HG02623 (cell line): ENCODE results near the gene C13orf42.

ENCODE experiments used
- ATAC-seq: cut with Tn5 transposase; IDR thresholded peaks from one replicate; pipeline ENCODE4 v1.9.1; 2021; ENCODE audit warnings: moderate library complexity; ENCODE audit not compliant: unreplicated experiment

Gene C13orf42

DNA sequence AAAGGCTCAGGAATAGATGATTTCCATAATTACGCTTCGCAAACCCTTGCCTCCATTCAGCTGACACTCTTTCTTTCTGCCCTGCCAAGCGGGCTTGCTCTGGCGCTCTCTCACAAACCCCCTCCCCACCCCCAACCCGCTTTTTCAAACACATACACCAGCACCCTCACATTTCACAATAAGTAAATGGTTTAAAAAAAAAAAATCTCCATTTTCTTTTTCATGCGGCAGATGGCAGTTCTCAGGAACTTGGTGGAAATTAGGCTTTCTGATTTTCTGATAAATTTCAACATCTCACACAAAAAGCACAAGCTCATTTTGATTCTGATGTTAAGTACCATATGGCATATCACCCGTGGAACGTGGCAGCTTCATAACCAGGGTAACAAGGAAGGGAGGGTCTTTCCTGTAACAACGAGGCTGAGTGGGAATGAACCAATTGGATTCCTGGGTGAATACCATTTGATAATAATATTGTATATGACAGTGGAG is 43.8 kb downstream of the C13orf42 start:
- ATAC-seq = no peak

DNA sequence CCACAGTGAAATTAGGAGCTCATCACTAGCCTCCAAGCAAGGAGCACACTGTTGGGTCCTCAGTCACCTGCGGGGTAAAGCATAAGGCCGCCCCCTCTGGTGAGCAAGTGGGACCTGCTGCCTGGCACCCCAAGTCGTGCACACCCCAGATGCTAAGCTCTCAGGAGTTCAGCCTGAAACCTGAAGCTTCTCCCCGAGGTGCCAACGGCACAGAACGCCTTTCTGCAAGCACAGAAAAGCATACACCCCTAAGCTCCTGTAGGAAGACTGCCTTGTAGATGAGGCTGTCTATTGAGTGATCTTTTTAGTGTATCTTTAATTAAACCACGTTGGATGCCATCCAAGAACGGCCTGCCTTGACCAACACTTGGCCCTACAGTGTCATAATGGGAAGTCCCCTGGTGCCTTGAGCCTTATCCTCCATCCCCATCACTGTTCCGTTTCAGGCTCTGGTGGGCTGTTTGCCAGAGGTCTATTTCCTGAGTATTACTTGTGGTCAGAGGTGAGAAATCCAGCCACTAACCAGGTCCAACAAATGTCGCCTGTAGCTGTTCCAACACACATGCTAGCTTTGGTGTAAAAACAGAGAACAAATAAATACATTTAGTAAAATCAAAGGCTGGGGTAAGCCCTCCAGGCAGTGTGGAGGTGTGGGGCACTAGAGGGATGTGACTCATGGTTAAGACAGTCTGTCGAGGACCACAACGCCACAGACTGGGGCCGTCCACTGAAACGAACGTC is 44.8 kb downstream of the C13orf42 start:
- ATAC-seq = no peak

DNA sequence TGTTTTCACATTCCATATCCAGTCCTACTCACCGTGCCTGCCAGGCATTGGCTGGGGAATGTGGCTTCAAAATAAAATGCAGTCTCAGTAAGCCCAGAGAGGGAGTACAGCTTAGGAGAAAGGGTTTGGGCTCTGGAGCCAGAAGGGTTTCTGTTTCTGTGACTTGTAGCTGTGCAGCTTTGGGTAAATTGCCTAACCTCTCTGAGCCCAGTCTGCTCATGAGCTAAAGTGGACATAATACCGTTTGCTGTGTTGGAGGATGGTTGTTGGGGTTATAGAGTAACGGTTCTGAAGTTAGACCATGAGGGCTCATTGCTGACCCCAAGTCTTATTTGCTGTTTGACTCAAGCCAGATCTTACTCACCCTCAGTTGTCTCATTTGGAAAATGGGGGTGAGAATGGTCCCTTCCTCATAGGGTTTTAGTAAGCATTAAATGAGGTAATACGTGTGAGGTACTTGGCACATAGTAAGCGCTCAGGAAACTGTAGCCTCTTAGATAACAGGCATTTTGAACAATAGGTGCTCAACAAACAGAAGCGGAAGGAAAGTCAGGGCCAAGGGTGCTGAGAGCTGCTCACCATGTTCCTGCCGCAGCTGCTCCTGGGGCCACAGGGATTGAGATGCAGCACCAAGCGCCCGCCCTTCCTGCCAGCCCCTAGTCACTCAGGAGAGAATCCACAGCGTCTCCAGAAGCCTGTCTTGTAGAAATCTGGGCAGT is 45.5 kb downstream of the C13orf42 start:
- no peak for ATAC-seq

DNA sequence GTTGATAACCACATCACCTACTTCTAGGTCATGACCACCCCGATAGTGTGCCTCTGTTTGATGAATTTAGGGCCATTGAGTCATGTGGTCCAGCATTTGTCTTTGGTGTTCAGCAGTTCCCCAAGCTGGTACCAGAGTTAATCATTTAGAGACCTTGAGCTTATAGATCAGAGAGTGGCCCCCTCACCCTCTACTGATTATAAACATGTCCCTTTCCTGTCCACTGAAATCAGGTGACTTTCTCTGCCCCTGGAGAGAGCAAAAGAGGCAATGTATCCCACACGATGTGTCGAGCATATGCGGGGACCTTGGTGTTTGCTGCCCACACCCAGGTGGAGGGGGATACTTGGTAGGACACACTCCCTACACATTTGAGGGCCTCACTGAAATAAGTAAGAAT is 46.3 kb downstream of the C13orf42 start:
- ATAC-seq = no peak

DNA sequence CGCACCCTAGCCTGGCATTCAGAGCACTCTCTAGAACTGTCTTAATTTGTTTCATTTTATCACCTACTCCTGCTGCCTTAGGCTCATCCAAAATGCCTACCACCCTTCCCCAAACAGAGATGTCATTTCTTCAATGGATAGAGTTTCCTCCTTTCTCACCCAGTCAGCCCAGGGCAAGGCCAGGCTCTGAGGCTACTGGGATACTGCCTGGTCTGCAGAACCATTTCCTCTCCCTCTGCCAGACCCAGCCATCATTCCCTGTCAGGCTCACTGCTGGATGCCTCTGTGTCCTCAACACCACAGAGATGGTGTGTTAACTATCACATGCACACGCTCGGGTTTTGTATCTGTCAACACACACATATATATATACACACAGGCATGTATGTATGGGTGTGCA is 47.2 kb downstream of the C13orf42 start:
- no peak for ATAC-seq

DNA sequence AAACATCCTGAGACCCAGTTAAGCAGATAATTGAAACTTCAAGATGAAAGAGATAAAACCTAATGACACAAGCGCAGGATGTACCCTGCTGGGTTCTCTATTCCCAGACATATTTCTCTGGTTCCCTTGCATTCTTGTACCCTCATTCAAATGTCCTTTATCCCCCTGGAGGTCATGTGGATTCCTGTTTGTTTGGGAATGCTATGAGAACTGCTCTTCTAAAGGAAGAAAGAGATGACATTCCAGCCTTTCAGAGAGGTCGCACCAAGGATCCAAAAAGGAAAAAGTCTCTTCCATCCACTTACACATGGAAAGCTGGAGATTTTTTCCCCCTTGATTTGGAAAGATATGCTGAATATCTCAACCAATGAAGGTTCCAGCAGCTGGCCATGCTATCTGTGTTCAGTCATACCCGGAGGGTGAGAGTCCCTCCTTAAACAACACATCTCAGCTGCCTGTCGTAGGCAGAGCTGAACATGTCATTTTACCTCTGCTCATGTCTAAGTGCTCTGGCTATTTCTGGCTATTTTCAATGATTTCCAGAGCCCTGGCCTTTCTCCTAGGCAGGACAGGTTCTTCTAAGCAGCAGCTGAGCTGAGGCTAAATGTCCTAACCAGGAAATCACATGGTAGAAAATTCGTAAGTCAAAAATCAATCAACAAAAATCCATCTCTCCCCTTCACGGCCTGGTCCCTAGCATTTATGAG is 52.5 kb downstream of the C13orf42 start:
- no peak for ATAC-seq

DNA sequence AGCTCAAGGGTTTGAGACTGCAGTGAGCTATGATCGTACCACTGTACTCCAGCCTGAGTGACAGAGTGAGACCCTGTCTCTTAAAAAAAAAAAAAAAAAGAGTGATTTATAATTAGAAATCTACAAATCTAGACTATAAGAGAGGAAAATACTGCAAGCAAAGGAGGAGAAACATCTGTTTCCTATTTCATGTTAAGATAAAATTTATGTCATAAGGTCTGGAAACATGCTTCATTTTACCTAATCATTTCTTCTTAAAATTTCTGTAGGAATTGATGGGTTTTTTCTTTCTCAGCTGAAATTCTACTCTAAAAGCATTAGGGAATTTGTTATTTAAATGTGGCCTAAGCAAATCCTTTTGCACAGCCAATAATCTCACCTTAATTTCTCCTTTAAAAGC is 53.2 kb downstream of the C13orf42 start:
- no peak for ATAC-seq

DNA sequence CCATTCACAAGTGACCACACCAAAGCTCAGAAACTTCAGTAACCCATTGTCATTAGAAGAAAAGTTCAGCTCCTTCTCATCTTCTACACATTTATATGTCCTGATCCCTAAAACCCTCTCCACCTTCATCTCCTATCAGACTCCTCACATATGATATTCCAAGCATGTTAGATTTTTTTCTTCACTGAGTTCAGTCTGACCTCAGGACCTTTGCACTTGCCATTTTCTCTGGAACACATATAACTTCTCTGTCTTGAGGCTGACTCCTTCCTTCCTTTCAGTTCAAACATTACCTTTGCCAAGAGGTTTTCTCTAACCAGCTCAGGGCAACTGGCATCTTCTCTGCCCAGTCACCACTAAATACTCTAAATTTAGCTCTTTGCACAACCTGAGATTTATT is 54.1 kb downstream of the C13orf42 start:
- ATAC-seq = no peak

DNA sequence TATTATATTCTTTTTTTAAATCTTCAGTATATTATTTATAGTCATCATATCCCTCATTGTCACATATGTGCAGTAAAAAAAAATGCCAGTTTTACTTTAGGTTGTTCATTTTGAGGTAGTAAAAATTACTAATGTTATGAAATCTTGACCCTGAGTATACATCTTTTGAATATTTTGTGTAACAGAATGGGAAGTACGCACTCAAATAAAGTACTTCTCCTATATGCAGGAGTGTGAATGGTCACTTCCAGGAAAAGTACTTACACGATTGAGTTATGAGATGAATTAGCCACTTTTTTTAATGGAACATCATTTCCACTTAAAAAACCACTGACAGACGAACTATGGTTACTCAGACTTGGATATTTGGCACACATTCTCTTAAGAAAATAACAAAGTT is 58.5 kb downstream of the C13orf42 start:
- no peak for ATAC-seq

DNA sequence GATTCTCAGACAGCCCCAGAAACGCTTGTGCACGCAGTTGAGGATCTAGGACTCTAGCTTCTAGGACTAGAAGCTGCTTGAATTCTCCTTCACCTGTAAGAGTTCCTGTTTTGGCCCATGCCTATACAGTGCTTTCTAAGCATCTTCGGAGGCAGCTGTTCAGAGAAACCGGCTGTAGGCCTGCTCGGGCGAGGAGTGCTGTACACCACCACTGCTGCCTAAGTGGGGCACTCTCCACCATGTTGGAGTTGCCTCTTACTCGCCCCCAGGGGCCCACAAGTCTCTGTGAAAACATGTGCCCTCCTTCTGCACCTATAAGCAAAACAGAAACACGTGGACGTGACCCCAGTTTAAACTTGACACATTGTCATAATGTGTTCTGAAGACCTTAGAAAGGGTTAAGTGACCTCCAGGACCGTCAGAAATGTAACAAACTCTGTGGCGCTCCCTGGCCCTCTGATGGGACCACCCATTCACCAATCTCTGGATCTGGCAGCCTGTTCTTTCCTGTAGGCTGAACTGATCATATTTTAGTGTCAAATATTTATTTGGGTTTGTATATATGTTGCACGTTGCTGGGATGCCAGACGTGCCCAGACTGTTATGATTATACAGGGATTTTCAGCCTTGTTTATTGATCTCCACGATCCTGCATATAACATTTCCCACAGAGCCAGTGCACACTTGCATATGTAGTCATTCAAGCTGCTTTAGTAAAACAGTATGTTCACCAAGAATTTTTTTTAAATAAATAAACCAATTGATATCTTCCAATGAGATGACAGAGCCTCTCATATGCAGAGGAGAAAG is 60.8 kb downstream of the C13orf42 start:
- no peak for ATAC-seq

DNA sequence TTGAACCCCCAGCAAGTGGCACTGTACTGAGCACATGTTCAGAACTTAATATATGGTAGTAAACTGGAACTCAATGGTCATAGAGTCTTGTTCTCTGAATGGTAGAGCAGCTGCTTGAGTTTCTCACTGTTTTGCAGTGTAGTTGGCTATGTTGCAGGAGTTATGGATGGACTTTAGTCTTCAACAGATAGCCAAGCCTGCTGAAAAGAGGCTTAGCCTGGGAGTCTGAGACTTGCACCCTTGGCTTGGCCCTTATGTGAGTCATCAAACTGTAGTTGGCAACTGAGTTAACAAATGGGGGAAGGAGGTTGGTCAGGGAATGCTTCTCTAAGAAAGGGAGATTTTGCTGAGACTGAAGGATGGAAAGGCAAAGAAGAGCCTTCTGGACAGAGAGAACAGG is 62.5 kb downstream of the C13orf42 start:
- no peak for ATAC-seq

DNA sequence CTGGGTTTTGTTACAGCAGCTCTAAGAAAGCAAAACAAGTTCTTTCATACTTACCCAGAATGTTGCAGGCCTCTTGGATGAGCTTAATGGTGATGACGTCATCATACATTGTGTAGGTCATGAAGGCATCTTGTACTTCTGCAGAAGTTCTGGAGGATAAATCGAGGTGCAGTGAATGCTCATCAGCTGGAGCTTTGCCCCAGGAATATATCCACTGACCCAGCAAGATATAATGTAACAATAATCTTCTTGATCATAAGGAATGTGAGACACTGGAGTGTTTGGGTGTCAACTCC is 63.0 kb downstream of the C13orf42 start:
- ATAC-seq = no peak

DNA sequence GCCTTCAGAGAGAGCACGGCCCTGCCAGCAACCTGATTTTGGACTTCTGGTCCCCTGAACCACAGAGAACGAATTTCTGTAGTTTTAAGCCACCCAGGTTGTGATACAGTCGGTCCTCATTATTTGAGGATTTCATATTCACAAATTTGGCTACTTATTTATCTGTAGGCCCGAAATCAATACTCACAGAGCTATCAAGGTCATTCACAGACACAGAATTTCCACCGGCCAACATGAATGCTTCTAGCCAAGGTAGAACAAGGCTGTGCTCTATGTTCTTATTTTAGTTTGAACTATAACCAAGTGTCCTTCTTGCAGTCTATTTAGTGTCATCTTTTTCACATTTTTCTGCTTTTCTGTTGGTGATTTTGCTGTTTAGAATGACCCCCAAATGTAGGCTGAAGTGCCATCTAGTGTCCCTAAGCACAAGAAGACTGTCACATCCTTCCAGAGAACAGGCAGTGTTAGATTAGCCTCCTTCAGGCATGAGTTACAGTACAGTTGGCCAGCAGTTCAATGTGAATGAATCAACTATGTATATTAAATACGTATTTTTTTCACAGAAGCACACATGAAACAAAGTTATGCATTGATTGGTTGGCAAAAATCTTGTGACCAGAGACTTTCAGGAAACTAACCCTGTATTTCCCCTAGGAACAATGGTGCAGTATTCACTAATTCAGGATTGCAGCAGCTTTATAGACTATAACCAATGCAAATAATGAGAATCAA is 63.5 kb downstream of the C13orf42 start:
- ATAC-seq = no peak

DNA sequence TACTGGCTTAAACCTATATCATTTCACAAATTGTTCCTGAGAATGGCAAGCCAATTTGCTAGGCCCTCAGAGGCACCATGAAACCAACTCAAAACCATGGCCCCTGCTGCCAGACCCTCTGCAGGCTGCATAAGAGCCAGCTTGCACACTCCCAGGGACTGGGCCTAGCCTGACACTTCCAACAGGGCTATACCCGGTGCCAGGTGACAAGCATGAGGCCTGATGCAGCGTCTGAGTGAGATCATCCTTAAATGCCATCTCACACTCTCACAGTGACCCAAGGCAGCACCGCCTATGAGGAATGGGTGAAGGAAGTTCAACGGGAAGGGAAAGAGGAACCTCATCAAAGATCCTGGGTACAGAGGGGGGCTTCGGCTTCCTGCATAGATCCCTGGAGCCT is 65.6 kb downstream of the C13orf42 start:
- no peak for ATAC-seq

DNA sequence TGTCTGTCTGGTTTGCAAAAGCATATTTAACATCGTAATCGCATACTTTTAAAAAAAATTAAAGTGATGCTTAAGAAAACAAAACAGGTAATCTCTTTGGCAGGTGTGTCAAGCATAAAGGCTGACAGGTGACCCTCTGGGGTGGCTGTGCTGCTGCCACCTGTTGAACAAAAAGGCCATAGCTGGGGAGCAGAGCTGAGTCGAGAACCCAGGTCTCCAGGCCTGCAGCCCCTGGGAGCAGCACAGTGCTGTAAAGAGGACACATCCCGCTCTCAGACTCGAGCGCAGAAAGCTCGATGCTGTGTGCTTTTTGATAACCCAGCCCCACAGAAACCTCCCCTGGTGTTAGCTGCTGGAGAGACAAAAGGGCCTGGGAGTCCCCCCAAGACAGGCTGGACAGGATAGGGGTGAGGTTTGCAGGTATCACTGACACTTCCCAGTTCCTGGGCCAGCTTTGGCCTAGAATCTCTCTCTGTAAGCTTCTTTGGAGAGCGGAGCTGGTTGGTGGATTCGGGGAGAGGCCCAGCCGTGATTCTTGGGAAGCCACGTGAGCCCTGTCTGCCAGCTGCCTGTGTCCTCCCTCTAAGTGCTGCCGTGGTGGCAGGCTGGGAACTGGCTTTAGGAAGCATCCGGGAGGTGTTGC is 66.9 kb downstream of the C13orf42 start:
- no peak for ATAC-seq

DNA sequence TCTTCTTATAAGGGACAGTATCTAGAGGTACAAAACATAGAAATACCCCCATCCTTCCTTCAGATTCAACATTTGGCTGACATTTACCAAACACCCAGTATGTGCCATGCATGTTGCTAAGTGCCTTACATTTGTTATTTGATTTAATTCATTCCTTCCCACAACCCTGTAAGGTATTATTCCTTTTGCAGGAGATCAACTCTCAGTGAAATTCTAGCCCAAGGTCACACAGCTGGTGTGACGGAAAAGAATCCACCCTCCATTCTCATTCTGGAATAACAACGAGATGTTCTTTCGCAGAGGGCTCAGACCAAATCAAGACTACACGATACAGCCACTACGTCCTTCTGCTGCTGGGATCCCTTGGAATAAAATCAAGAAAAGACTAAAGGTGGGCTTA is 67.8 kb downstream of the C13orf42 start:
- ATAC-seq = no peak

DNA sequence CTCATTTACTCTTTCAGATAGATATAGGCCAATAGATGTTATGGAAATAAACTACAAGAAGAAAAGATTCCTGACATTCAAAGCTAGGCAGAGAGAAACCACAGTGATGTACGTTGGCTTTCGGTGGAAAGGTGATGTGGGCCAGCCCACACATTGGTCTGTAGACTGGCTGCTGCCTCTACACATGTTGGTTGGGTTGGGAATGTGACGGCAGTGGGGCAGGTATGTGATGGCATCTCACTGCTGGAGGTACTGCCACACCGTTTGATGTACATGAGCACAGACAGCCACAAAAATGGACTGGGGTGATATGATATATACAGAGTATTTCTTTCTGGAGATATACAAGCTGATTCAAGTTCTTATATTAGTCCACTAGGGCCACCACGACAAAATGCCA is 69.4 kb downstream of the C13orf42 start:
- no peak for ATAC-seq

DNA sequence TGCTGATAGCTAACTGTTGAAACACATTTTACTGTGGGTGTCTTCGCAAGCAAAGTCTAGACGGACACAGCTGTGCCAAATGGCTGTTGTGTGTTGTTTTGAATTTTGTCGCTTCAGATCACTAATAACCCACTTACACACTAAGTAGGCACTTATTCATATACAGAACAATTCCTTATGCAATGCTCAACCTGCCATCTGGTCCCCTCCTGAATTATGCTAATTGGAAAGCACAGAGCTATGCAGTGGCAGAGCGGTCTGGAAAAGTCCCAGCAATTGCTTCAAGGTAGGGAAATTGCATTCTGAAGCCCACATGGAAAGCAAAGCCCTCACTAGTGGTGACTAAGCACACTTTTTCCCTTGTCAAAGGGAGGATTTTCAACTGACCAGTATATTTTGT is 69.9 kb downstream of the C13orf42 start:
- ATAC-seq = no peak

DNA sequence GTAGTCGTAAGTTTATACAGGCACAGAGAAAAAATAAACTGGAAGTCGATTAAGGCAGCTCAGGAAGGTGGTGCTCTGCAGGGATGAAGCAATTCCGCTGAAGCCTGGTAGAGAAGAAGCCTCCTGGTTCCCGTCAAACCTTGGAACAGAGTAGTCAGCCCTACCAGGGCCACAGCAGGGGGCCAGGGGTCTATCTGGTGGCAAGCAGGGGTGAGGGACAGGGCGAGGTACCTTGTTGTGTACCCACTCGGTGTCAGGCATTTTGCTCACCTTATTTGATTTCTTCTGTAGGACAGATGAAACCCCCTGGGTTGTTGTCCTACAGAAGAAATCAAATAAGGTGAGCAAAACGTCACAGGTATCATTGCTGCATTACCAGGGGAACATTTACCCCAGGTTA is 70.6 kb downstream of the C13orf42 start:
- no peak for ATAC-seq

DNA sequence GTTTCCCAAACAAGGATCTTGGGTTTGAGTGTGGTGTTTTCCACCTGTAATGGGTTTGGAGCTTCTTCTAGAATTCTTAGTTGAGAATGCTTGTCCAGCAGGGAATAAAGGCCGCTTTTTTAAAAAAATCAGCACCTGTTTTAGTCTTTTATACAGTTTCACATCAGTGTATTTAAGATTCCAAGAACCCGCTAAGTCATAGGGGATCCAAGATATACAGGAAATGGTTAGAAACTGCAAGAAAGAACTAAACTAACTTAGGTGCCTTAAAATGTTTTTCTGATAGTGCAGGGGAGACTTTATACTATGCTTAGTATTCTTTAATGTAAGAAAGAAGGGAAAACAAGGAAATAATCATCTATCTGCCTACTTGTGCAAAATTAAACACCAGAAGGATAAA is 74.7 kb downstream of the C13orf42 start:
- no peak for ATAC-seq
